GM15510 (cell line): Measurements from ENCODE around the gene RLBP1.

ENCODE experiments used
- POLR2A ChIP-seq: IDR thresholded peaks from 3 replicates; pipeline ENCODE4 v1.6.1; 2011; ENCODE audit warnings: borderline replicate concordance; ENCODE audit not compliant: insufficient read length; ENCODE audit errors: extremely low read depth

Gene RLBP1

GRCh38 chr15:89209057-89209456 lies 12.3 kb downstream of the RLBP1 start:
- no peak for TF ChIP-seq POLR2A

DNA sequence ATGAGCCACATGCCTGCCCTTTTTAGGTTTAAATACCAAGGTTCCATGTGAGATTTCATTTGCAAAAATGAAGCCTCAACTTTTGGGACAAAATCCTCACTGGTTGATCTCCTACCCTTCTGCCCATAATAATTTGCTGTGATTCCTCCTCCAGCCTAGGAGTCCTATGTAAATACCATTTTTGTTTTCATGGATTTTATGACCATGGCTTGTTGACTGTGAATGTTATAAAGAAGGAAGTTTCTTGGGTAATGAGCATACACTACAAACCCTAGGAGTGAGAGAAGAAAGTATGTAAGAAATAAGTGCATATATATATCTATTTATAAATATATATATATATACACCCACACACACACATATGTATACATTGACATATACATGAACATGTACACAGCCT lies 13.1 kb downstream of the RLBP1 start:
- no peak for TF ChIP-seq POLR2A

- no peak for TF ChIP-seq POLR2A
Observed at GRCh38 chr15:89206908-89207331, 14.5 kb downstream of the RLBP1 start.

- TF ChIP-seq POLR2A = no peak
Observed at GRCh38 chr15:89205991-89206585, 15.3 kb downstream of the RLBP1 start.

DNA sequence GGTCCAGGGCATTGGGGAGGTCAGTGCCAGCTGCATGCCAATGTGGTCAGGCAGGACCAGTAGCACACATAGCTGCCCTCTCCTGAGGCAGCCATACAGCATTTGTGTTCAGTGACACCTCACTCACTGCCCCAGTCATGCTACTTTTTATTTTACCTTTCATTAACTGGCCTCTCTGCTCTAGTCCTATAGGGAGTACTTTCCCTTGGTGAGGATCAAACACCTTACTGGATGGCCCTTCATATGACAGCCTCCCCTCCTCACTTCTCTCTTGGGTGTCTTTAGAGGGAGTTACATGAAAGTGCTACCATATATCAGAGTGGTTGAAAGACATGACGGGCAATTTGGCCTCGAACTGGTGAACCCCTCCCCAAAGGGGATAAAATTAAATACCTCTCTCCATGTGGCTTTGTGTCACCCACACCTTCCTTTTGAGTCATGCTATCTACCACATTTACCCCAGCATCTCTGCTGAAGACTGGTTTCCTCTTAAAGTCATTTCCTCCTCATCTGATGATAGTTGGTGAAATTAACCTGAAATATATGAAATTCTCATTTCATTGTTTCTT lies 17.6 kb downstream of the RLBP1 start:
- no peak for TF ChIP-seq POLR2A

- no peak for TF ChIP-seq POLR2A
Observed at GRCh38 chr15:89201465-89202005, 19.8 kb downstream of the RLBP1 start.

DNA sequence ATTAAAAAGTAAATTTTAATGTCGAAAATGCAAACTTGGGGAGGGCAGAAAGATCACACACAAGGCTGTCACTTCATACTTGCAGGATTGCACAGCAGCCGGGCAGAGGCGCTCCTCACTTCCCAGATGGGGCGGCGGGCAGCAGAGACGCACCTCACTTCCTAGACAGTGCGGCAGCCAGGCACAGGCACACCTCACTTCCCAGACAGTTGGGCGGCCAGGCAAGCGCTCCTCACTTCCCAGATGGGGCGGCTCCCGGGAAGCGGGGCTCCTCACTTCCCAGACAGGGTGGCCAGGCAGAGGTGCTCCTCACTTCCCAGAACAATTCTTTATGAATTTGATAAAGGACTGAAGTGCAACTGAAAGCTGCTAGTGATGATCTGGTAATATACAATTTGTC lies 21.2 kb downstream of the RLBP1 start:
- no peak for TF ChIP-seq POLR2A

- no peak for TF ChIP-seq POLR2A
Observed at GRCh38 chr15:89199746-89200145, 21.6 kb downstream of the RLBP1 start.

DNA sequence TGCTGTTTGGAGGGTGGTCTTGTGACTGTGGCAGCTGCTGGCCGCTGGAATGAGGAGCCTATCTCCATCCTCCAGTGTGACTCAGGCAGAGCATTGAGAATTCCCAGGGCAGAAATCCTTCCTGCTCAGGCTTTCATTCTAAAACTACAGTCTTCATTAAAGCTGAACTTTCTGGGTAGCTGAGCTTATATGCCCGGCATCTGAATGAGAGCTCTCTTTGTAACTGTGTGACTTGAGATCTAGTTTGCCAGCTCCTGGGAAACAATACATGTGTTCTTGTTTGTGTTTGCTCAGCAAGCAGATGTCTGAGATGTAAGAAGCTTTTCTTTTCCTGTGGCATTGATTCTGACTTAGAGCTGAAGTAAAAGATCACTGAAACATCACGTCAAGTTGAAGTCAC lies 22.4 kb downstream of the RLBP1 start:
- TF ChIP-seq POLR2A = no peak

DNA sequence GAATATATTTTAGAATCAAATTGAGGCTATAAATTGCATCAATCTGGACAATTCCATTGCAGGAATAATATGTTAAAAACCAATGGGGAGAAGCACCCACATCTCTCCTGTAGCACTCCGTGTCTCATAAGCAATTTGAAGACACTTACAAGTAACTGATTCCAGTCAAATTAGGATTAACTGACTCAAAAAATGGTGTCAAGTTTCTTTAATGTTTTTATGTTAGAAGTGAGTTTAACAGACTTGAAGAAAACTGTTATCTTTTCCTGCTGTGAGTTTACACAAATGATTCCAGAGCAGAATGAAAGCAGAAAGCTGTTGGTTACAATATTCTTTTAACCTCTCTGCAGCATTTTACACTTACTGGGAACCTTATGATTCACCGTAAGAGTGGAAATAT lies 23.2 kb downstream of the RLBP1 start:
- no peak for TF ChIP-seq POLR2A

GRCh38 chr15:89197503-89197971 lies 23.8 kb downstream of the RLBP1 start:
- no peak for TF ChIP-seq POLR2A

DNA sequence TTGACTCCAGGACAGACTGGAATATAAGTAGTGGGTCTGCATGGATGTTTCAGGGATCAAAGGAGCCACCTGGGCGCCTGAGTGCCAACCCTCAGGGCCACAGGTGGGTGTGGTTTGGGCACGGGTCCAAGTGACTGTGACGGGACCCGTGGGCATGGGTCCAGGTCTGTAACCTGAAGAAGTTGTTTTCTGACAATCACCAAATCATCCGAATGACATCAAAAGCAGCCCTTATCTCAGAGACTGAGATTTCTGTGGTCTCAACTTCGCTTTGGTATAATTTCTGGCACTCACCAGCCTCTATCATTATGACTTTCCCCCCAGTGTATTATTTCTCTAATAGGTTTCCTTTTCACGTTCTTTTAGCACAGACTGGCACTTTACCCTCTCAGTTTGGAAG lies 24.4 kb downstream of the RLBP1 start:
- no peak for TF ChIP-seq POLR2A

DNA sequence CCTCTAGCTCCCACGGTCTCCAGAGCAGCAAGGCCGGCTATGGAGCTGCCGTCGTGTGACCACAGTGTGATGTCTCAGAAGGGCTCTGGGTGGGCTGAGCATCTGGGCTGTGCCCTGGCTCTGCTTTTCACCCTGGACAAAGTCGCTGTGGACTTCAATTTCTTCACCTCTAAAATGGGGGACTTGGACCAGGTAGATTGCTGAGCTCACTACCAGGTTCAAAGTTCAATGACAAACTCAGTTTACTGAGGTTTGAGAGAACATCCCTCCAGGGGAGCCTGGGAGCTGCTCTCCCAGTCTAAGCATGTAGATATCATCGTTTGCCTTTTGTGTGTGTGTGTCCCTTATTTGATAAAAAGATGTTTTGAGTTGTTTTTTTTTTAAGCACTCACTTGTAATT lies 25.1 kb downstream of the RLBP1 start:
- TF ChIP-seq POLR2A = no peak

- no peak for TF ChIP-seq POLR2A
Observed at GRCh38 chr15:89195836-89196235, 25.5 kb downstream of the RLBP1 start.

DNA sequence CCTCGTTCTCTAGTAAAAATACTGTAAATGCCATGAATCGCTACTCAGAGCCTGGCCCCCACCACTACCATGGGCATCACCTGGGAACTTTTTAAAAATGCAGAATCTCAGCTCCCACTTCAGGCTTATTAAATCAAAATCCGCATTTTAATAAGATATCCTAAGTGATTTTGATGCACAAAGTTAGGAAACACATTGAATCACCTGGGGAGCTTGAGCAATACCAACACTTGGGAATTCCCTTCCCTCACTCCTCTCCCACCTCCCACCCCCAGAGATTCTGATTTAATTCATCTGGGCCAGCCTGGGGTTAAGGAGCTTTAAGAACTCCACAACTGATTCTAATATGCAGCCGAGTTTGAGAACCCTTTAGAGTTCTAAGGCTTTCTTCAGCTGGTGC lies 26.8 kb downstream of the RLBP1 start:
- no peak for TF ChIP-seq POLR2A

- TF ChIP-seq POLR2A = no peak
Observed at GRCh38 chr15:89192766-89193165, 28.6 kb downstream of the RLBP1 start.

DNA sequence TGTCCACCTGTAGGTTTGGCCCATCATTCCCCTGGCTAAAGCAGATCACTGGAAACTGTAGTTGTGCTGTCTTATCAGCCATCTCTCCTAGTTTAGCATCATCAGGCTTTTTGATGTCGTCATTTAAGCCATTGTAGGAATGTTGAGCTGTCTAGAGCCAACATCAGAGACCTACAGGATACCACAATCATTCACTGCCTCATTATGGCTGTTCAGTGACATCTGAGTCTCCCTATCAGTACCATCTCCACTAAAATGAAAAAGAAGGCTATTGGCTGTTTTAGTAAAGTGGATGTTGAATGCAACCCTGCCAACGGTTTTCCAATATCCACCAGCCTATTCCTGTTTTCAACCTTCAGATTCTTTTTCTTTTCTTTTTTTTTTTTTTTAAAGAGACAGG lies 29.2 kb downstream of the RLBP1 start:
- TF ChIP-seq POLR2A = no peak

- no peak for TF ChIP-seq POLR2A
Observed at GRCh38 chr15:89187986-89188514, 33.3 kb downstream of the RLBP1 start.
